GM18907 (cell line): ENCODE measurements around the gene EPN3.

Experiments used
- ATAC-seq: cut with Tn5 transposase; IDR thresholded peaks from one replicate; pipeline ENCODE4 v1.9.1; 2021; ENCODE audit warnings: mild to moderate bottlenecking, moderate library complexity; ENCODE audit not compliant: unreplicated experiment

EPN3 gene

GRCh38 chr17:50564916-50565315 is 32.4 kb downstream of the EPN3 start:
- no peak for ATAC-seq

GRCh38 chr17:50565402-50566350 is 33.1 kb downstream of the EPN3 start:
- no peak for ATAC-seq

- ATAC-seq, result no peak
Measured at GRCh38 chr17:50566886-50567285, 34.4 kb downstream of the EPN3 start.

- ATAC-seq, result no peak
Measured at GRCh38 chr17:50568659-50569058, 36.1 kb downstream of the EPN3 start.

GRCh38 chr17:50569592-50569991 is 37.1 kb downstream of the EPN3 start:
- ATAC-seq, result no peak

GRCh38 chr17:50570032-50570431 is 37.5 kb downstream of the EPN3 start:
- ATAC-seq, result no peak

GRCh38 chr17:50570528-50570927 is 38.0 kb downstream of the EPN3 start:
- no peak for ATAC-seq

- ATAC-seq, result no peak
Measured at GRCh38 chr17:50571681-50572080, 39.1 kb downstream of the EPN3 start.

- ATAC-seq, result no peak
Measured at GRCh38 chr17:50572541-50572940, 40.0 kb downstream of the EPN3 start.

- no peak for ATAC-seq
Measured at GRCh38 chr17:50573866-50574611, 41.5 kb downstream of the EPN3 start.

GRCh38 chr17:50575581-50576210 is 43.2 kb downstream of the EPN3 start:
- no peak for ATAC-seq

GRCh38 chr17:50576864-50577263 is 44.3 kb downstream of the EPN3 start:
- no peak for ATAC-seq

GRCh38 chr17:50577451-50577954 is 45.0 kb downstream of the EPN3 start:
- ATAC-seq, result no peak

GRCh38 chr17:50578173-50578572 is 45.6 kb downstream of the EPN3 start:
- ATAC-seq, result no peak

- ATAC-seq, result no peak
Measured at GRCh38 chr17:50579399-50579798, 46.9 kb downstream of the EPN3 start.

- no peak for ATAC-seq
Measured at GRCh38 chr17:50580646-50581045, 48.1 kb downstream of the EPN3 start.

GRCh38 chr17:50581316-50581715 is 48.8 kb downstream of the EPN3 start:
- ATAC-seq, result no peak

- no peak for ATAC-seq
Measured at GRCh38 chr17:50582741-50583140, 50.2 kb downstream of the EPN3 start.

- ATAC-seq, result no peak
Measured at GRCh38 chr17:50583641-50584040, 51.1 kb downstream of the EPN3 start.

- ATAC-seq, result no peak
Measured at GRCh38 chr17:50584116-50584515, 51.6 kb downstream of the EPN3 start.

GRCh38 chr17:50584749-50585148 is 52.2 kb downstream of the EPN3 start:
- ATAC-seq, result no peak
